HEK293 (cell line): Measurements from ENCODE around the gene EHD2.

Source experiments
- CTCF ChIA-PET: fragments of 350-600 bp; formaldehyde crosslinking; extraction: SDS; loops from one replicate; lab custom pipeline; 2021; ENCODE audit warnings: antibody characterized with exemption; lab: Yijun Ruan, JAX
- POLR2A ChIA-PET: fragments of 300-600 bp; formaldehyde crosslinking; extraction: SDS; loops from one replicate; lab custom pipeline; 2020; ENCODE audit warnings: antibody characterized with exemption, inconsistent platforms; lab: Yijun Ruan, JAX
- H3K27ac ChIP-seq: fragments of 200-500 bp; sonication (Bioruptor generic); 2 replicates; pipeline ENCODE4 v1.5.1; 2014; ENCODE audit warnings: low read depth, low read length, control low read depth, inconsistent platforms; ENCODE audit errors: extremely low read depth
- H3K36me3 ChIP-seq, 2 experiments: fragments of 200-500 bp in 1 of 2; sonication (Bioruptor generic) in 1 of 2; 1 replicate in 1 of 2; 2 replicates in 1 of 2; pipeline ENCODE4 v1.5.1; 2014 to 2017; ENCODE audit warnings: inconsistent platforms in 2 of 2, low read length in 2 of 2; ENCODE audit not compliant: control insufficient read depth in 2 of 2, insufficient read depth in 1 of 2
- H3K4me1 ChIP-seq: fragments of 200-500 bp; sonication (Bioruptor generic); 2 replicates; pipeline ENCODE4 v1.5.1; 2014; ENCODE audit warnings: mild to moderate bottlenecking, low read length, inconsistent platforms; ENCODE audit not compliant: control insufficient read depth, insufficient read depth
- H3K4me3 ChIP-seq: 2 replicates; pipeline ENCODE4 v1.5.1; 2011; ENCODE audit warnings: low read depth, mild to moderate bottlenecking, control low read depth, low read length, moderate library complexity
- H3K9me3 ChIP-seq: fragments of 200-500 bp; sonication (Bioruptor generic); 2 replicates; pipeline ENCODE4 v1.5.1; 2014; ENCODE audit warnings: low read depth, low read length, inconsistent platforms; ENCODE audit not compliant: control insufficient read depth, insufficient read depth
- BCL11A ChIP-seq: fragments of 450-650 bp; formaldehyde crosslinking; IDR thresholded peaks from 2 replicates; pipeline ENCODE4 v1.5.1; 2016; ENCODE audit warnings: low read depth, missing biosample characterization, missing genetic modification characterization
- ZBTB1 ChIP-seq: fragments of 450-650 bp; formaldehyde crosslinking; IDR thresholded peaks from 2 replicates; pipeline ENCODE4 v1.5.1; 2016; ENCODE audit warnings: missing biosample characterization, missing genetic modification characterization
- ZBTB20 ChIP-seq: fragments of 450-650 bp; formaldehyde crosslinking; IDR thresholded peaks from 2 replicates; pipeline ENCODE4 v1.5.1; 2016; ENCODE audit warnings: missing biosample characterization, missing genetic modification characterization
- ZBTB8A ChIP-seq: fragments of 450-650 bp; formaldehyde crosslinking; IDR thresholded peaks from 2 replicates; pipeline ENCODE4 v1.5.1; 2016; ENCODE audit warnings: missing biosample characterization, missing genetic modification characterization
- ZNF214 ChIP-seq: fragments of 450-650 bp; formaldehyde crosslinking; IDR thresholded peaks from 2 replicates; pipeline ENCODE4 v1.5.1; 2017; ENCODE audit warnings: missing biosample characterization, mild to moderate bottlenecking, missing genetic modification characterization, borderline replicate concordance
- ZNF266 ChIP-seq: fragments of 450-650 bp; formaldehyde crosslinking; IDR thresholded peaks from 2 replicates; pipeline ENCODE4 v1.5.1; 2016; ENCODE audit warnings: missing biosample characterization, missing genetic modification characterization, low read depth
- ZNF302 ChIP-seq: fragments of 450-650 bp; formaldehyde crosslinking; IDR thresholded peaks from 2 replicates; pipeline ENCODE4 v1.5.1; 2016; ENCODE audit warnings: missing biosample characterization, missing genetic modification characterization, low read depth
- ZNF664 ChIP-seq: fragments of 450-650 bp; formaldehyde crosslinking; IDR thresholded peaks from 2 replicates; pipeline ENCODE4 v1.5.1; 2016; ENCODE audit warnings: missing biosample characterization, missing genetic modification characterization
- ZNF670 ChIP-seq: fragments of 450-650 bp; formaldehyde crosslinking; IDR thresholded peaks from 2 replicates; pipeline ENCODE4 v1.5.1; 2016; ENCODE audit warnings: missing biosample characterization, missing genetic modification characterization, low read depth
- ZNF777 ChIP-seq: fragments of 450-650 bp; formaldehyde crosslinking; IDR thresholded peaks from 2 replicates; pipeline ENCODE4 v1.5.1; 2017; ENCODE audit warnings: missing biosample characterization, missing genetic modification characterization, borderline replicate concordance
- ZXDB ChIP-seq: fragments of 450-650 bp; formaldehyde crosslinking; IDR thresholded peaks from 2 replicates; pipeline ENCODE4 v1.5.1; 2016; ENCODE audit warnings: missing biosample characterization, missing genetic modification characterization
- TF ChIP-seq, protein P1 (sequence below): fragments of 450-650 bp; formaldehyde crosslinking; IDR thresholded peaks from 2 replicates; pipeline ENCODE4; 2016; ENCODE audit warnings: missing biosample characterization, missing genetic modification characterization
- TF ChIP-seq, protein P2 (sequence below): fragments of 450-650 bp; formaldehyde crosslinking; IDR thresholded peaks from 2 replicates; pipeline ENCODE4 v1.5.1; 2016; ENCODE audit warnings: missing biosample characterization, missing genetic modification characterization, borderline replicate concordance
- TF ChIP-seq, protein P3 (sequence below): fragments of 450-650 bp; formaldehyde crosslinking; IDR thresholded peaks from 2 replicates; pipeline ENCODE4 v1.5.1; 2016; ENCODE audit warnings: missing biosample characterization, missing genetic modification characterization
- TF ChIP-seq, protein P4 (sequence below): fragments of 450-650 bp; formaldehyde crosslinking; IDR thresholded peaks from 2 replicates; pipeline ENCODE4 v1.5.1; 2016; ENCODE audit warnings: missing biosample characterization, missing genetic modification characterization

Gene EHD2

DNA sequence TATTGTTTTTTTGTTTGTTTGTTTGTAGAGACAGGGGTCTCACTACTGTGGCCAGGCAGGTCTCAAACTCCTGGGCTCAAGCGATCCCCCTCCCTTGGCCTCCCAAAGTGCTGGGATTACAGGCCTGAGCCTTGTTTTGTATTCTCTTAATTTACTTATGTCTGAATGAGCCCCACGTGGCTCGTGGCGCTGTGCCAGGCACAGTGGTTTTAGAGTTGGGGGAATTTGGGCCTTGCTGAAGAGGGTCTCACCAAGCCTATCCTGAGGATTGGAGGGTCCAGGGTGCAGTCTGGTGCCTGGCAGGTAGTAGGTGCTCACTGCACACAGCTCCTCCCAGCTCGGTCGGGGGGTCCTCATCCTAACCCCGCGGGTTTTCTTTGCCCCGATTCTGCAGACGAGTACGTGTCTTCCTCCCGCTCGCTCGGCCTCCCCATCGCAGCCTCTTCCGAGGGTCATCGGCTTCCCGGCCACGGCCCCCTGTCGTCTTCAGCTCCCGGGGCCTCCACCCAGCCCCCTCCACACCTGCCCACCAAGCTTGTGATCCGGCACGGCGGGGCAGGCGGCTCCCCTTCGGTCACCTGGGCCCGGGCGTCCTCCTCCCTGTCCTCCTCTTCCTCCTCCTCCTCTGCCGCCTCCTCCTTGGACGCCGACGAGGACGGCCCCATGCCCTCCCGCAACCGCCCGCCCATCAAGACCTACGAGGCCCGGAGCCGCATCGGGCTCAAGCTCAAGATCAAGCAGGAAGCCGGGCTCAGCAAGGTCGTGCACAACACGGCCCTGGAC, 12.1 kb upstream of the EHD2 start:
- CTCF ChIA-PET = interaction anchor here (0.5 to 6.4 kb wide), 9 partner anchors 23 to 453 kb away, joined by 3 to 102 read pairs (median 4); partner anchors contain the start of genes KPTN and NOP53
- H3K9me3 ChIP-seq = no peaks in the 10 kb centered on the region
- TF ChIP-seq ZNF670 = no peak
- 0 out of 2 replicates have a peak, but pooled peaks have one; percentile 13 for TF ChIP-seq ZNF664 (tag by site-specific recombination)
- TF ChIP-seq, all 188 proteins: peak for 1
- no peak overlapping the region for H3K4me3 ChIP-seq
- H3K27ac ChIP-seq = no peak overlapping the region
- POLR2A ChIA-PET = interaction anchor here (0.6 kb wide), 1 partner anchor 38 kb away, joined by 3 read pairs; no protein-coding TSS in a partner anchor
- peaks cover 12 to 45% of the 10 kb centered on the region in 2 experiments; a peak in 2 of 3 replicates for H3K36me3 ChIP-seq
- no peaks in the 10 kb centered on the region for H3K4me1 ChIP-seq

DNA sequence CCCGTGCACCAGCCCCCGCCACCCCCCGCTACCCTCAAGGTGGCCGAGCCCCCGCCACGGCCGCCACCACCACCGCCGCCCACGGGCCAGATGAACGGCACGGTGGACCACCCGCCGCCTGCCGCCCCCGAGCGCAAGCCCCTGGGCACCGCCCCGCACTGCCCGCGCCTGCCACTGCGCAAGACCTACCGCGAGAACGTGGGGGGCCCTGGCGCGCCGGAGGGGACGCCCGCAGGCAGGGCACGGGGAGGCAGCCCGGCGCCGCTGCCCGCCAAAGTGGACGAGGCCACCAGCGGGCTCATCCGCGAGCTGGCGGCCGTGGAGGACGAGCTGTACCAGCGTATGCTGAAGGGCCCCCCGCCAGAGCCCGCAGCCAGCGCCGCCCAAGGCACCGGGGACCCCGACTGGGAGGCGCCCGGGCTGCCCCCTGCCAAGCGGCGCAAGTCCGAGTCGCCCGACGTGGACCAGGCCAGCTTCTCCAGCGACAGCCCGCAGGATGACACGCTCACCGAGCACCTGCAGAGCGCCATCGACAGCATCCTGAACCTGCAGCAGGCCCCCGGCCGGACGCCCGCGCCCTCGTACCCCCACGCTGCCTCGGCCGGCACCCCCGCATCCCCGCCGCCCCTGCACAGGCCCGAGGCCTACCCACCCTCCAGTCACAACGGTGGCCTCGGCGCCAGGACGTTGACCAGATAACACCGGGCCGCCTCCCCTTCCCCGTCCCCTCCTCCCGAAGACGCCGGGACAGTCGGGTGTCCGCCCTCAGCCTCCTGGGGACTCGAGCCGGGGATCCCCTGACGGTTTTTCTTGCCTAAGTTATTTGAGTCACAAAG, 11.3 kb upstream of the EHD2 start:
- Histone ChIP-seq H3K4me3 (no peak overlapping the region), H3K4me1 (no peaks in the 10 kb centered on the region), H3K27ac (no peak overlapping the region), H3K9me3 (no peaks in the 10 kb centered on the region), H3K36me3 (peaks cover 12 to 45% of the 10 kb centered on the region in 2 experiments; a peak in 2 of 3 replicates)
- ChIA-PET POLR2A (interaction anchor here (0.6 kb wide), 1 partner anchor 37 kb away, joined by 3 read pairs; no protein-coding TSS in a partner anchor), CTCF (interaction anchor here (0.6 to 1.7 kb wide), 3 partner anchors 22 to 218 kb away, joined by 3 to 4 read pairs (median 3); partner anchors contain the start of gene KPTN)
- TF ChIP-seq, protein P1, sequence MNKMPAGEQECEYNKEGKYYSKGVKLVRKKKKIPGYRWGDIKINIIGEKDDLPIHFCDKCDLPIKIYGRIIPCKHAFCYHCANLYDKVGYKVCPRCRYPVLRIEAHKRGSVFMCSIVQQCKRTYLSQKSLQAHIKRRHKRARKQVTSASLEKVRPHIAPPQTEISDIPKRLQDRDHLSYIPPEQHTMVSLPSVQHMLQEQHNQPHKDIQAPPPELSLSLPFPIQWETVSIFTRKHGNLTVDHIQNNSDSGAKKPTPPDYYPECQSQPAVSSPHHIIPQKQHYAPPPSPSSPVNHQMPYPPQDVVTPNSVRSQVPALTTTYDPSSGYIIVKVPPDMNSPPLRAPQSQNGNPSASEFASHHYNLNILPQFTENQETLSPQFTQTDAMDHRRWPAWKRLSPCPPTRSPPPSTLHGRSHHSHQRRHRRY (tag by site-specific recombination) = no peak
- no peak for TF ChIP-seq ZBTB1 (tag by site-specific recombination)
- TF ChIP-seq, protein P2, sequence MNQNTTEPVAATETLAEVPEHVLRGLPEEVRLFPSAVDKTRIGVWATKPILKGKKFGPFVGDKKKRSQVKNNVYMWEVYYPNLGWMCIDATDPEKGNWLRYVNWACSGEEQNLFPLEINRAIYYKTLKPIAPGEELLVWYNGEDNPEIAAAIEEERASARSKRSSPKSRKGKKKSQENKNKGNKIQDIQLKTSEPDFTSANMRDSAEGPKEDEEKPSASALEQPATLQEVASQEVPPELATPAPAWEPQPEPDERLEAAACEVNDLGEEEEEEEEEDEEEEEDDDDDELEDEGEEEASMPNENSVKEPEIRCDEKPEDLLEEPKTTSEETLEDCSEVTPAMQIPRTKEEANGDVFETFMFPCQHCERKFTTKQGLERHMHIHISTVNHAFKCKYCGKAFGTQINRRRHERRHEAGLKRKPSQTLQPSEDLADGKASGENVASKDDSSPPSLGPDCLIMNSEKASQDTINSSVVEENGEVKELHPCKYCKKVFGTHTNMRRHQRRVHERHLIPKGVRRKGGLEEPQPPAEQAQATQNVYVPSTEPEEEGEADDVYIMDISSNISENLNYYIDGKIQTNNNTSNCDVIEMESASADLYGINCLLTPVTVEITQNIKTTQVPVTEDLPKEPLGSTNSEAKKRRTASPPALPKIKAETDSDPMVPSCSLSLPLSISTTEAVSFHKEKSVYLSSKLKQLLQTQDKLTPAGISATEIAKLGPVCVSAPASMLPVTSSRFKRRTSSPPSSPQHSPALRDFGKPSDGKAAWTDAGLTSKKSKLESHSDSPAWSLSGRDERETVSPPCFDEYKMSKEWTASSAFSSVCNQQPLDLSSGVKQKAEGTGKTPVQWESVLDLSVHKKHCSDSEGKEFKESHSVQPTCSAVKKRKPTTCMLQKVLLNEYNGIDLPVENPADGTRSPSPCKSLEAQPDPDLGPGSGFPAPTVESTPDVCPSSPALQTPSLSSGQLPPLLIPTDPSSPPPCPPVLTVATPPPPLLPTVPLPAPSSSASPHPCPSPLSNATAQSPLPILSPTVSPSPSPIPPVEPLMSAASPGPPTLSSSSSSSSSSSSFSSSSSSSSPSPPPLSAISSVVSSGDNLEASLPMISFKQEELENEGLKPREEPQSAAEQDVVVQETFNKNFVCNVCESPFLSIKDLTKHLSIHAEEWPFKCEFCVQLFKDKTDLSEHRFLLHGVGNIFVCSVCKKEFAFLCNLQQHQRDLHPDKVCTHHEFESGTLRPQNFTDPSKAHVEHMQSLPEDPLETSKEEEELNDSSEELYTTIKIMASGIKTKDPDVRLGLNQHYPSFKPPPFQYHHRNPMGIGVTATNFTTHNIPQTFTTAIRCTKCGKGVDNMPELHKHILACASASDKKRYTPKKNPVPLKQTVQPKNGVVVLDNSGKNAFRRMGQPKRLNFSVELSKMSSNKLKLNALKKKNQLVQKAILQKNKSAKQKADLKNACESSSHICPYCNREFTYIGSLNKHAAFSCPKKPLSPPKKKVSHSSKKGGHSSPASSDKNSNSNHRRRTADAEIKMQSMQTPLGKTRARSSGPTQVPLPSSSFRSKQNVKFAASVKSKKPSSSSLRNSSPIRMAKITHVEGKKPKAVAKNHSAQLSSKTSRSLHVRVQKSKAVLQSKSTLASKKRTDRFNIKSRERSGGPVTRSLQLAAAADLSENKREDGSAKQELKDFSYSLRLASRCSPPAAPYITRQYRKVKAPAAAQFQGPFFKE = no peak
- no peak for TF ChIP-seq ZBTB8A (tag by site-specific recombination)
- TF ChIP-seq ZXDB (tag by site-specific recombination) = no peak
- TF ChIP-seq BCL11A = no peak
- no peak for TF ChIP-seq ZNF777
- TF ChIP-seq ZNF266 = no peak
- TF ChIP-seq, protein P3, sequence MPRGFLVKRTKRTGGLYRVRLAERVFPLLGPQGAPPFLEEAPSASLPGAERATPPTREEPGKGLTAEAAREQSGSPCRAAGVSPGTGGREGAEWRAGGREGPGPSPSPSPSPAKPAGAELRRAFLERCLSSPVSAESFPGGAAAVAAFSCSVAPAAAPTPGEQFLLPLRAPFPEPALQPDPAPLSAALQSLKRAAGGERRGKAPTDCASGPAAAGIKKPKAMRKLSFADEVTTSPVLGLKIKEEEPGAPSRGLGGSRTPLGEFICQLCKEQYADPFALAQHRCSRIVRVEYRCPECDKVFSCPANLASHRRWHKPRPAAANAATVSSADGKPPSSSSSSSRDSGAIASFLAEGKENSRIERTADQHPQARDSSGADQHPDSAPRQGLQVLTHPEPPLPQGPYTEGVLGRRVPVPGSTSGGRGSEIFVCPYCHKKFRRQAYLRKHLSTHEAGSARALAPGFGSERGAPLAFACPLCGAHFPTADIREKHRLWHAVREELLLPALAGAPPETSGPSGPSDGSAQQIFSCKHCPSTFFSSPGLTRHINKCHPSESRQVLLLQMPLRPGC (tag by site-specific recombination) = no peak
- TF ChIP-seq, protein P4, sequence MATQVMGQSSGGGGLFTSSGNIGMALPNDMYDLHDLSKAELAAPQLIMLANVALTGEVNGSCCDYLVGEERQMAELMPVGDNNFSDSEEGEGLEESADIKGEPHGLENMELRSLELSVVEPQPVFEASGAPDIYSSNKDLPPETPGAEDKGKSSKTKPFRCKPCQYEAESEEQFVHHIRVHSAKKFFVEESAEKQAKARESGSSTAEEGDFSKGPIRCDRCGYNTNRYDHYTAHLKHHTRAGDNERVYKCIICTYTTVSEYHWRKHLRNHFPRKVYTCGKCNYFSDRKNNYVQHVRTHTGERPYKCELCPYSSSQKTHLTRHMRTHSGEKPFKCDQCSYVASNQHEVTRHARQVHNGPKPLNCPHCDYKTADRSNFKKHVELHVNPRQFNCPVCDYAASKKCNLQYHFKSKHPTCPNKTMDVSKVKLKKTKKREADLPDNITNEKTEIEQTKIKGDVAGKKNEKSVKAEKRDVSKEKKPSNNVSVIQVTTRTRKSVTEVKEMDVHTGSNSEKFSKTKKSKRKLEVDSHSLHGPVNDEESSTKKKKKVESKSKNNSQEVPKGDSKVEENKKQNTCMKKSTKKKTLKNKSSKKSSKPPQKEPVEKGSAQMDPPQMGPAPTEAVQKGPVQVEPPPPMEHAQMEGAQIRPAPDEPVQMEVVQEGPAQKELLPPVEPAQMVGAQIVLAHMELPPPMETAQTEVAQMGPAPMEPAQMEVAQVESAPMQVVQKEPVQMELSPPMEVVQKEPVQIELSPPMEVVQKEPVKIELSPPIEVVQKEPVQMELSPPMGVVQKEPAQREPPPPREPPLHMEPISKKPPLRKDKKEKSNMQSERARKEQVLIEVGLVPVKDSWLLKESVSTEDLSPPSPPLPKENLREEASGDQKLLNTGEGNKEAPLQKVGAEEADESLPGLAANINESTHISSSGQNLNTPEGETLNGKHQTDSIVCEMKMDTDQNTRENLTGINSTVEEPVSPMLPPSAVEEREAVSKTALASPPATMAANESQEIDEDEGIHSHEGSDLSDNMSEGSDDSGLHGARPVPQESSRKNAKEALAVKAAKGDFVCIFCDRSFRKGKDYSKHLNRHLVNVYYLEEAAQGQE = no peak
- no peak for TF ChIP-seq ZNF302 (tag by site-specific recombination)
- TF ChIP-seq ZNF214 (tag by site-specific recombination) = no peak
- TF ChIP-seq ZBTB20 (tag by site-specific recombination) = no peak
